GM23248 (cell line): ENCODE results near the gene MXRA8. TPM values are rescaled to one million over a fixed set of nuclear protein-coding genes. Genes with fewer than 3 reads are reported as not detected.
A peak's percentile ranks its signal among the peaks of the same experiment; 100 is the strongest.

Source experiments
- DNase-seq: peaks from one replicate; pipeline ENCODE4 v3.0.0-alpha.2; 2015
- H2AFZ ChIP-seq: fragments of 200-600 bp; sonication (generic); 2 replicates; pipeline ENCODE4 v1.6.1; 2016; ENCODE audit warnings: antibody characterized with exemption
- H3F3A ChIP-seq: fragments of 200-600 bp; sonication (generic); 2 replicates; pipeline ENCODE4 v1.6.1; 2016; ENCODE audit warnings: mild to moderate bottlenecking, antibody characterized with exemption, mixed run types; ENCODE audit not compliant: insufficient read depth
- H3K27ac ChIP-seq: fragments of 200-600 bp; sonication (generic); 2 replicates; pipeline ENCODE4 v1.5.1; 2016; ENCODE audit warnings: mild to moderate bottlenecking
- H3K27me3 ChIP-seq: fragments of 200-600 bp; sonication (generic); replicated peaks from 2 replicates; pipeline ENCODE4 v1.6.1; 2016; ENCODE audit warnings: mild to moderate bottlenecking; ENCODE audit not compliant: insufficient read depth
- H3K36me3 ChIP-seq: fragments of 200-600 bp; sonication (generic); 2 replicates; pipeline ENCODE4 v1.6.1; 2016; ENCODE audit warnings: low read depth, mild to moderate bottlenecking
- H3K4me1 ChIP-seq: fragments of 200-600 bp; sonication (generic); 2 replicates; pipeline ENCODE4 v1.6.1; 2016; ENCODE audit warnings: mild to moderate bottlenecking; ENCODE audit not compliant: insufficient read depth
- H3K4me2 ChIP-seq: fragments of 200-600 bp; sonication (generic); one replicate; pipeline ENCODE4 v1.6.1; 2016; ENCODE audit warnings: mild to moderate bottlenecking; ENCODE audit not compliant: unreplicated experiment
- H3K4me3 ChIP-seq: fragments of 200-600 bp; sonication (generic); 2 replicates; pipeline ENCODE4 v1.5.1; 2016; ENCODE audit warnings: mild to moderate bottlenecking
- H3K79me2 ChIP-seq: fragments of 200-600 bp; sonication (generic); 2 replicates; pipeline ENCODE4 v1.6.1; 2016; ENCODE audit warnings: mild to moderate bottlenecking; ENCODE audit not compliant: insufficient read depth
- H3K9ac ChIP-seq: fragments of 200-600 bp; sonication (generic); 2 replicates; pipeline ENCODE4 v1.6.1; 2016; ENCODE audit warnings: mild to moderate bottlenecking
- H3K9me2 ChIP-seq: fragments of 200-600 bp; sonication (generic); 2 replicates; pipeline ENCODE4 v1.6.1; 2016; ENCODE audit warnings: mixed run types, mild to moderate bottlenecking, moderate library complexity; ENCODE audit not compliant: insufficient read depth
- H3K9me3 ChIP-seq: fragments of 200-600 bp; sonication (generic); one replicate; pipeline ENCODE4 v1.6.1; 2017; ENCODE audit warnings: low read depth
- H4K20me1 ChIP-seq: fragments of 200-600 bp; sonication (generic); 2 replicates; pipeline ENCODE4 v1.6.0; 2016; ENCODE audit not compliant: insufficient read depth
- EZH2 ChIP-seq: fragments of 200-600 bp; sonication (generic); IDR thresholded peaks from 2 replicates; pipeline ENCODE4 v1.6.1; 2018; ENCODE audit warnings: antibody characterized with exemption, mild to moderate bottlenecking; ENCODE audit not compliant: insufficient read depth, poor library complexity, severe bottlenecking
- EZH2phosphoT487 ChIP-seq: fragments of 200-600 bp; sonication (generic); IDR thresholded peaks from 2 replicates; pipeline ENCODE4 v1.6.1; 2018; ENCODE audit warnings: antibody characterized with exemption, moderate library complexity, mild to moderate bottlenecking, low read depth; ENCODE audit not compliant: insufficient read depth
- WGBS, 2 experiments: methylation state at CpG; one replicate each; pipeline ENCODE4 v1.1.6; 2015 to 2017; ENCODE audit warnings: low lambda C conversion rate in 2 of 2, low coverage in 1 of 2; ENCODE audit errors: missing lambda C conversion rate in 2 of 2; 5-methylcytosine and 5-hydroxymethylcytosine counted together
- in situ Hi-C: fragments of 300-500 bp; cut with MboI; formaldehyde crosslinking; loops from 2 replicates; pipeline ENCODE4 v1.15.0; 2020
- polyA plus RNA-seq: library from polyadenylated mRNA; unstranded; fragments of >200 nt; fragmentation: Nextera tagmentation; extraction: Ambion mirVana; gene quantifications from 2 replicates; pipeline ENCODE4 v1.2.1, GENCODE V29; 2016
- total RNA-seq: library from RNA; depleted of rRNA; stranded (reverse); fragments of >200 nt; shearing (Covaris generic); gene quantifications from 2 replicates; pipeline ENCODE4 v1.2.3, GENCODE V29; 2014

The MXRA8 gene
- total and polyA plus RNA-seq, 2 experiments from 2014 or later, result 584 to 1,228 TPM

GRCh38 chr1:1322418-1322817 is 35.9 kb downstream of the MXRA8 start:
- Histone ChIP-seq H3K9ac (no peak overlapping the region), H3K79me2 (peaks cover 83% of the 10 kb centered on the region), H3K4me1 (peaks cover 26% of the 10 kb centered on the region), H4K20me1 (no peaks in the 10 kb centered on the region), H3K9me3 (no peaks in the 10 kb centered on the region), H3K36me3 (peaks cover 4% of the 10 kb centered on the region; the same call in 1 of the 2 replicates), H2AFZ (no peak overlapping the region), H3K9me2 (no peaks in the 10 kb centered on the region), H3K27ac (no peak overlapping the region), H3K27me3 (no peaks in the 10 kb centered on the region), H3F3A (peaks cover 18% of the 10 kb centered on the region), H3K4me3 (no peak overlapping the region), H3K4me2 (no peak overlapping the region)
- no peak for DNase-seq
- in situ Hi-C loops, result no loop called here
- TF ChIP-seq EZH2, result no peak
- TF ChIP-seq EZH2phosphoT487, result no peak
- 63 to 75% methylated on average over 4 to 14 of the region's 14 CpGs for WGBS, 2 experiments

GRCh38 chr1:1321477-1321876 is 36.9 kb downstream of the MXRA8 start:
- DNase-seq, result no peak
- Histone ChIP-seq H3K9ac (peak overlapping the region; percentile 21; the same call in 1 of the 2 replicates), H3K4me3 (no peak overlapping the region), H3K4me2 (no peak overlapping the region), H4K20me1 (no peaks in the 10 kb centered on the region), H3K79me2 (peaks cover 86% of the 10 kb centered on the region), H3K4me1 (peaks cover 26% of the 10 kb centered on the region), H2AFZ (no peak overlapping the region), H3K9me3 (no peaks in the 10 kb centered on the region), H3K9me2 (no peaks in the 10 kb centered on the region), H3K27ac (no peak overlapping the region), H3K36me3 (peaks cover 4% of the 10 kb centered on the region; the same call in 1 of the 2 replicates), H3K27me3 (no peaks in the 10 kb centered on the region), H3F3A (peaks cover 27% of the 10 kb centered on the region)
- in situ Hi-C loops, result no loop called here
- WGBS, 2 experiments, result 69 to 73% methylated on average over 8 of the region's 8 CpGs
- TF ChIP-seq EZH2phosphoT487 (no peak), EZH2 (no peak)

- in situ Hi-C loops, result no loop called here
- no peak overlapping the region; the same call in 1 of the 2 replicates for H3K27ac ChIP-seq
- no peaks in the 10 kb centered on the region for H4K20me1 ChIP-seq
These were observed 37.5 kb downstream of the MXRA8 start for GRCh38 chr1:1320666-1321448.

GRCh38 chr1:1319646-1319941 is 38.8 kb downstream of the MXRA8 start:
- H3K4me1 ChIP-seq, result peaks cover 16% of the 10 kb centered on the region
- no peaks in the 10 kb centered on the region for H4K20me1 ChIP-seq
- H3K9me3 ChIP-seq, result no peaks in the 10 kb centered on the region
- in situ Hi-C loops, result no loop called here
- no peak overlapping the region for H3K4me2 ChIP-seq
- WGBS, 2 experiments, result 91 to 93% methylated on average over 13 of the region's 13 CpGs
- H3F3A ChIP-seq, result peaks cover 27% of the 10 kb centered on the region
- no peak for DNase-seq
- no peak overlapping the region for H3K4me3 ChIP-seq
- no peak overlapping the region for H2AFZ ChIP-seq
- no peaks in the 10 kb centered on the region for H3K9me2 ChIP-seq
- no peak for TF ChIP-seq EZH2phosphoT487
- TF ChIP-seq EZH2, result no peak
- H3K36me3 ChIP-seq, result peaks cover 9% of the 10 kb centered on the region; the same call in 1 of the 2 replicates
- no peak overlapping the region for H3K9ac ChIP-seq
- H3K27me3 ChIP-seq, result no peaks in the 10 kb centered on the region
- H3K79me2 ChIP-seq, result peaks cover 84% of the 10 kb centered on the region
- no peak overlapping the region for H3K27ac ChIP-seq

More at GRCh38 chr1:1320666-1321448, 37.5 kb downstream of the MXRA8 start:
- no peak for TF ChIP-seq EZH2phosphoT487
- TF ChIP-seq EZH2, result no peak
- peak overlapping the region; percentile 20; the same call in 1 of the 2 replicates for H3K9ac ChIP-seq
- peaks cover 86% of the 10 kb centered on the region for H3K79me2 ChIP-seq
- no peak overlapping the region for H2AFZ ChIP-seq
- H3K36me3 ChIP-seq, result peaks cover 9% of the 10 kb centered on the region; the same call in 1 of the 2 replicates
- no peak overlapping the region for H3K4me2 ChIP-seq
- no peaks in the 10 kb centered on the region for H3K9me3 ChIP-seq
- H3K4me3 ChIP-seq, result no peak overlapping the region
- DNase-seq, result no peak
- no peaks in the 10 kb centered on the region for H3K27me3 ChIP-seq
- H3K9me2 ChIP-seq, result no peaks in the 10 kb centered on the region
- WGBS, 2 experiments, result 69% methylated on average over 21 to 22 of the region's 23 CpGs
- H3K4me1 ChIP-seq, result peaks cover 22% of the 10 kb centered on the region
- peaks cover 27% of the 10 kb centered on the region for H3F3A ChIP-seq
